ENCODE data around the gene PTPRN2. TPM values are rescaled to one million over a fixed set of nuclear protein-coding genes. Genes with fewer than 3 reads are reported as not detected.

The PTPRN2 gene
- total RNA-seq, 1 experiment from 2014 or later = 1.1 TPM

DNA sequence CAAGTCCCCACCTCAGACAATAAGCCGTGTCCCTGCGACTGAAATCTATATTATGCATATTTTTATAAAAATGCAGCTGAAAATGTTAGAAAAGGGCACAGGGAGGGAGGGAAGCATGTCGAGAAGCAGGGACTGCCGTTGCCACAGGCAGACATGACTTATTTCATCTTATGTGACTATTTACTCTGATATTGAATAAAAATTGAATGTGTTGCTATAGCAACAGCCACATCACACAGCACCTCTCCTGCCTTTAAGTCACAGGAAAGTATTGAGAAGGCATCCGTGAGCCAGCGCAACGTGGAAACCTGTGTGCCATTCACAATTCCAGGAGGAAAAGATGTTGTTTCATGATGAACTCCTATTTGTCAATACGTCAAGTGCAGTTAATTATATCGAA is 701.4 kb downstream of the PTPRN2 start:
- in situ Hi-C loops (cut with HindIII; ENCODE audit: low pct_unique_long_range_greater_than_20kb, low sequenced_read_pairs) (no loop called here), intact Hi-C loops (cut with micrococcal nuclease; ENCODE audit: unreplicated experiment) (no loop called here)
- ATAC-seq (no peak), DNase-seq (ENCODE audit: low read depth, low spot score) (no peak)
- H3K27ac ChIP-seq (ENCODE audit: low read length) = no peak overlapping the region
- no TSS peak for BruUV-seq (replicated peaks)
- H3K4me1 ChIP-seq (ENCODE audit: control insufficient read depth, insufficient read depth, low read length) = no peaks in the 10 kb centered on the region
- ChIA-PET POLR2A (no interaction called here), CTCF (no interaction called here)
- no peaks in the 10 kb centered on the region; the same call in 1 of the 2 replicates for H3K27me3 ChIP-seq (ENCODE audit: control insufficient read depth, insufficient read depth, low read length)
- no peak for TF ChIP-seq SIN3A (IDR thresholded peaks at IDR 0.05; ENCODE audit: borderline replicate concordance, insufficient read depth, low read depth, low read length)
- TF ChIP-seq, protein P1, sequence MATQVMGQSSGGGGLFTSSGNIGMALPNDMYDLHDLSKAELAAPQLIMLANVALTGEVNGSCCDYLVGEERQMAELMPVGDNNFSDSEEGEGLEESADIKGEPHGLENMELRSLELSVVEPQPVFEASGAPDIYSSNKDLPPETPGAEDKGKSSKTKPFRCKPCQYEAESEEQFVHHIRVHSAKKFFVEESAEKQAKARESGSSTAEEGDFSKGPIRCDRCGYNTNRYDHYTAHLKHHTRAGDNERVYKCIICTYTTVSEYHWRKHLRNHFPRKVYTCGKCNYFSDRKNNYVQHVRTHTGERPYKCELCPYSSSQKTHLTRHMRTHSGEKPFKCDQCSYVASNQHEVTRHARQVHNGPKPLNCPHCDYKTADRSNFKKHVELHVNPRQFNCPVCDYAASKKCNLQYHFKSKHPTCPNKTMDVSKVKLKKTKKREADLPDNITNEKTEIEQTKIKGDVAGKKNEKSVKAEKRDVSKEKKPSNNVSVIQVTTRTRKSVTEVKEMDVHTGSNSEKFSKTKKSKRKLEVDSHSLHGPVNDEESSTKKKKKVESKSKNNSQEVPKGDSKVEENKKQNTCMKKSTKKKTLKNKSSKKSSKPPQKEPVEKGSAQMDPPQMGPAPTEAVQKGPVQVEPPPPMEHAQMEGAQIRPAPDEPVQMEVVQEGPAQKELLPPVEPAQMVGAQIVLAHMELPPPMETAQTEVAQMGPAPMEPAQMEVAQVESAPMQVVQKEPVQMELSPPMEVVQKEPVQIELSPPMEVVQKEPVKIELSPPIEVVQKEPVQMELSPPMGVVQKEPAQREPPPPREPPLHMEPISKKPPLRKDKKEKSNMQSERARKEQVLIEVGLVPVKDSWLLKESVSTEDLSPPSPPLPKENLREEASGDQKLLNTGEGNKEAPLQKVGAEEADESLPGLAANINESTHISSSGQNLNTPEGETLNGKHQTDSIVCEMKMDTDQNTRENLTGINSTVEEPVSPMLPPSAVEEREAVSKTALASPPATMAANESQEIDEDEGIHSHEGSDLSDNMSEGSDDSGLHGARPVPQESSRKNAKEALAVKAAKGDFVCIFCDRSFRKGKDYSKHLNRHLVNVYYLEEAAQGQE (IDR thresholded peaks at IDR 0.05; ENCODE audit: insufficient read depth in 1 of 2, low read depth in 2 of 2, low read length in 1 of 2) = no peak
- TF ChIP-seq TCF7L2 (IDR thresholded peaks at IDR 0.05; ENCODE audit: low read depth, low read length) = no peak
- TF ChIP-seq, protein P2, sequence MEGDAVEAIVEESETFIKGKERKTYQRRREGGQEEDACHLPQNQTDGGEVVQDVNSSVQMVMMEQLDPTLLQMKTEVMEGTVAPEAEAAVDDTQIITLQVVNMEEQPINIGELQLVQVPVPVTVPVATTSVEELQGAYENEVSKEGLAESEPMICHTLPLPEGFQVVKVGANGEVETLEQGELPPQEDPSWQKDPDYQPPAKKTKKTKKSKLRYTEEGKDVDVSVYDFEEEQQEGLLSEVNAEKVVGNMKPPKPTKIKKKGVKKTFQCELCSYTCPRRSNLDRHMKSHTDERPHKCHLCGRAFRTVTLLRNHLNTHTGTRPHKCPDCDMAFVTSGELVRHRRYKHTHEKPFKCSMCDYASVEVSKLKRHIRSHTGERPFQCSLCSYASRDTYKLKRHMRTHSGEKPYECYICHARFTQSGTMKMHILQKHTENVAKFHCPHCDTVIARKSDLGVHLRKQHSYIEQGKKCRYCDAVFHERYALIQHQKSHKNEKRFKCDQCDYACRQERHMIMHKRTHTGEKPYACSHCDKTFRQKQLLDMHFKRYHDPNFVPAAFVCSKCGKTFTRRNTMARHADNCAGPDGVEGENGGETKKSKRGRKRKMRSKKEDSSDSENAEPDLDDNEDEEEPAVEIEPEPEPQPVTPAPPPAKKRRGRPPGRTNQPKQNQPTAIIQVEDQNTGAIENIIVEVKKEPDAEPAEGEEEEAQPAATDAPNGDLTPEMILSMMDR (IDR thresholded peaks at IDR 0.05) = no peak
- no peak for TF ChIP-seq POLR2AphosphoS5 (IDR thresholded peaks at IDR 0.05; ENCODE audit: low read depth, low read length)
- no peak overlapping the region for H3K4me3 ChIP-seq (ENCODE audit: low read depth in 2 of 2, low read length in 2 of 2)
- H3K36me3 ChIP-seq (ENCODE audit: control insufficient read depth, insufficient read depth, low read length) = no peaks in the 10 kb centered on the region
- H3K9me3 ChIP-seq (ENCODE audit: control insufficient read depth, insufficient read depth, low read depth, low read length) = no peaks in the 10 kb centered on the region

DNA sequence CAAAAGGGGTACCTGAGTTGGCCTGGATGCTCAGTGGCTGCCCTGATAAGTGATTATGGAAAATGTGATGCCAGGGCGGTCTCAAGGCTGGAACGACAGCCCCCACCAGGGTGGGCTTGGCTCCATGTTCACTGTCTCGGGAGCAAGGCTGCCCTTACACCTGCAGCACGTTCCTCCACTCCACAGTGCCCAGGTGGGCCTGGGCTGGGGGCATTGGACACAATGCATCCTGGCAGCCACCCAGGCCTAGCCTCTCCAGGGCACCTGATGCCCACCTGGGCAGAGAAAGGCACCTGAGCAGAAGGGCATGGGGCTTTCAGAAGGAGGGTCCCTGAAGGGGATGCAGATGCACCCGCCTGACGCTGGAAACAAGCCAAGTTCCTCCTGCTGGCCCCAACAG is 702.5 kb downstream of the PTPRN2 start:
- TF ChIP-seq TCF7L2 (IDR thresholded peaks at IDR 0.05; ENCODE audit: low read depth, low read length) = no peak
- no peak for TF ChIP-seq SIN3A (IDR thresholded peaks at IDR 0.05; ENCODE audit: borderline replicate concordance, insufficient read depth, low read depth, low read length)
- TF ChIP-seq, protein P1 (IDR thresholded peaks at IDR 0.05; ENCODE audit: insufficient read depth in 1 of 2, low read depth in 2 of 2, low read length in 1 of 2) = no peak
- TF ChIP-seq POLR2AphosphoS5 (IDR thresholded peaks at IDR 0.05; ENCODE audit: low read depth, low read length) = no peak
- TF ChIP-seq, protein P2 (IDR thresholded peaks at IDR 0.05) = no peak
- BruUV-seq (replicated peaks) = no TSS peak
- ChIA-PET POLR2A (no interaction called here), CTCF (no interaction called here)
- in situ Hi-C loops (cut with HindIII; ENCODE audit: low pct_unique_long_range_greater_than_20kb, low sequenced_read_pairs) (no loop called here), intact Hi-C loops (cut with micrococcal nuclease; ENCODE audit: unreplicated experiment) (no loop called here)
- H3K36me3 ChIP-seq (ENCODE audit: control insufficient read depth, insufficient read depth, low read length) = no peaks in the 10 kb centered on the region
- no peaks in the 10 kb centered on the region for H3K4me1 ChIP-seq (ENCODE audit: control insufficient read depth, insufficient read depth, low read length)
- no peak overlapping the region for H3K4me3 ChIP-seq (ENCODE audit: low read depth in 2 of 2, low read length in 2 of 2)
- ATAC-seq = 0 out of 2 replicates have a peak, but pooled peaks have one; percentile 33
- no peaks in the 10 kb centered on the region for H3K27me3 ChIP-seq (ENCODE audit: control insufficient read depth, insufficient read depth, low read length)
- no peak for DNase-seq (ENCODE audit: low read depth, low spot score)
- H3K9me3 ChIP-seq (ENCODE audit: control insufficient read depth, insufficient read depth, low read depth, low read length) = no peaks in the 10 kb centered on the region
- no peak overlapping the region for H3K27ac ChIP-seq (ENCODE audit: low read length)
